GM19035 (cell line): ENCODE data around the gene ATP10B.

Experiments used
- ATAC-seq: cut with Tn5 transposase; IDR thresholded peaks from one replicate; pipeline ENCODE4 v1.9.1; 2021; ENCODE audit not compliant: unreplicated experiment

ATP10B gene

DNA sequence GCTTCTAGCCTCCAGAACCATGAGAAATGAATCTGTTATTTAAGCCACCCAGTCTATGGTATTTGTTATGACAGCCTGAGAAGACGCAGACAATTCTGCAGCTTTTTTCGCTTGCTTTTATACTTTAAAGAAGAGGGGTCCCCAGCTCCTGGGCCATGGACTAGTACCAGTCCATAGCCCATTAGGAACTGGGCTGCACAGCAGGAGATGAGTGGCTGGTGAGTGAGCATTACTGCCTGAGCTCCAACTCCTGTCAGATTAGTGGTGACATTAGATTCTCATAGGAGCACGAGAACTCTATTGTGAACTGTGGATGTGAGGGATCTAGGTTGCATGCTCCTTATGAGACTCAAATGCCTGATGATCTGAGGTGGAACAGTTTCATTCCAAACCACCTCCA lies 278.7 kb downstream of the ATP10B start:
- no peak for ATAC-seq

DNA sequence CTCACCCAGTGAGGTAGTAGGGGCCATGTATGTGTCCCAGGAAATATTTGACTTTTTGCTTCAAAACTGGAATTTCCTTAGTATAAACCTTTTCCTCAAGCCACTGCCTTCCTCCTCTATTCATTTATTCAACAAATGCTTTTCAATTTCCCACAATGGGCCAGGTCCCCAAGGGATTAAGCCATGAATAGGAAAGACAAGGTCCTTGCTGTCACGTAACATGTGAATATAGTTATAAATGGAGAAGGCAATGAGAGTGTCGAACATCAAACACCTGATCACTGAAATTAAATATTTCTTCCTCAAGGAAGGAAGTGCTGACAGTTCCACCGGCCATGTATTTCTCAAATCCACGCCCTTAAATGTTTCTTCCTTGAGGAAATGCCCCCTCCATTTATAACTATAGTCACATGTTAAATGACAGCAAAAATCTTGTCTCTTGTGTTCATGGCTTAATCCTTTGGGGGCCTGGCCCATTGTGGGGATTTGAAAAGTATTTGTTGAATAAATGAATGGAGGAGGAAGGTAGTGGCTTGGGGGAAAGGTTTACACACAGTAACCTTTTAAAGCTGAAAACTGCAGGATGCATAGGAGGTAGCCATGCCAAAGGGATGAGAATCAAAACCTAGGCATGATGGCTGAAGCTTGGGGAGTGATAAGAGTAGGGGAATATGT lies 284.8 kb downstream of the ATP10B start:
- ATAC-seq, result no peak

DNA sequence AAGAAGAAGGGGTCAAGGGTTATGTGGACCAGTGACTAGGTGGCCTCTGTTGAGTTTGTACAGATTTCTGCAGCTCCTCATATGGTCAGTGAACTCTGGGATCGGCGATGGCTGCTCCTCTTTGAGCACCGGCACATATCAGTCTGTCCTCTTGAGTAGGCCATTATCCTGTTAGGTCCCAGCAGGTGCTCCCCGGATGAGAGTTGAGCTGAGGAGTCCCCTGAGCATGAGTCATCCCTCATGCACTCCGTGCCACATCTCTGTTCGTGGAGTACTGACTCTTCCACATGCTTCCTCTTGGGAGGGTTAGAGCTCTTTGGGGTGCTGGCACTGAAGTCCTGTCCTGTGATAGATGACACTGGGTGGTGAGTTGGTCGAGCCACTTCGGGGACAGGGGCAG lies 286.6 kb downstream of the ATP10B start:
- no peak for ATAC-seq

DNA sequence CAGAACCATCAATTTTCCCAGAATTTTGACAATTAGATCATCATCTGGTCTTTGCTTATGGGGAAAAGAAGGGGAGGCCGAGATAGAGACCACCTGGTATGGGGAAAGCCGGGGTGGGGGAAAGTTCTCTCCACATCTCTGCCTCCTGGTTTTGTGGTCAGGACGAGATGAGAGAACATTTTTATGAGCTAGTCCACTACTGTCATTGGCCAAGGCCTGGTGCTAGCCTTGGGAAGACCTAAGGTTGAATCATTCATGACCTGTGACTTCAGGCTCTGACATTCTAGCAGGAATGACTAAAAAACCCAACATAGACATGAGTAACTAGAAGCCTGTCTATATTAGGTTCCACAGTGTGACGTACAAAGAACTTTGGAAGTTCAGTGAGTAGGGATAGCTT lies 295.2 kb downstream of the ATP10B start:
- ATAC-seq, result no peak

DNA sequence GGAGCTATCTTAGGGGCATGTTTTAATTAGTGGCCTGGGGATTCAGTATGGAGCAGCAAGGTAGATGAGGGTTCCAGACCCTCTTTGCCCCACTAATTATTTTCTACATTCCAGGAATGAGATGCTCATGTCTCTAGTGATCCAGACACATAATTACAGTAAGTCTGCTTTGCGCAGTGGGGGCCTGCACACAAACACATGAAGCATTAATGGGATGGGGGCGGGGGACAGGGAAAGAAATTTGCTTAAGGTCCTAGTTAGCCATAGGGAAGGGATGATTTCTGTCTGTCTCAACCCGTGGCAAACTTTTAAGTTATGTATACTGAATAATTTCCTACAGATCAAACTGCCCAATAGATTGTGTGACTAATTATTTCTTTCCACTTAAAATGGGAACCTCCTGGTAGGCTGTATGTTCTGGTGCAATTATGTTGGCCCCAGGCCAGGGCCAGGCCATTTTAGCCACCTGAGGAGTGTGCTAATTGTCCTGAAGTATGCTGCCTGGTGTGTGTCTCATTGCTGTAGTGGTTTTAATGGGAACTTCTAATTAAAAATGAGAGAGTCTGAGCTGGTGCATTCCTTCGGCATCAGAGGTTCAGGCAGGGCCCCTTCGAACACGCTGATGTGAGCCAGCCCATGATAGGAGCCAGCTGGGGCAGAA lies 295.9 kb downstream of the ATP10B start:
- no peak for ATAC-seq

DNA sequence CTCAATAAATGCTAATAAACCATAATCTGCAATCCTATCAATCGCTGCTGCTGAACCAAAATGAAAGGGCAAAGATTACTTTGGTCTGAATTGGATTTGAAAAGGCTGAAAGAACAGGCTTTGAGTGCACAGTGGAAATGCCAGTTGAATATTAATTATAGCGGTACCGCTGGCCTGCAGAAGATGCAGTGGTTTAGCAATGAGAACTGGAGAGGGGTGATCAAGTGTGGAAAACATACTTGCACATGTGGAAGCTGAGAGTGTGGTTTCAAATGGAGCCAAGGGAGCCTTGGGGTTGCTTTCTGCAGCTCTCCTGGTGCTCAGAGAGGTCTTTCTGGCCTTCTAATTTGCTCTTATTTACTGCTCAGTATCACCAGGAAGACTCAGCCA lies 296.4 kb downstream of the ATP10B start:
- no peak for ATAC-seq

DNA sequence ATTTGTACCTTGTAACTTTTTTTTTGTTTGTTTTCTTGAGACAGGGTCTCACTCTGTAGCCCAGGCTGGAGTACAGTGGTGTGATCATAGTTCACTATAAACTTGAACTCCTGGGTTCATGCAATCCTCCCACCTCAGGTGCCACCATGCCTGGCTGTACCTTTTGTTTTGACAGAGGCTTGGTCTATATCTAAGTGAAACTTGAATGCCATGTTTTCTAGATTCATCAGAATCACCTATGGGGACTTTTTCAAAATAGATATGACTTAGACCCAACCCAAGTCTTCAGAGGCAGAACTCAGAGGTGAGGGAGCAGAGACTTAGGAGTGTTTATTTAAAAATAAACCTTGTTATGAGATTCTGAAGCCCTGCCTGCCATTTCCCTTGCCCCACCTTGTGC lies 301.9 kb downstream of the ATP10B start:
- no peak for ATAC-seq

DNA sequence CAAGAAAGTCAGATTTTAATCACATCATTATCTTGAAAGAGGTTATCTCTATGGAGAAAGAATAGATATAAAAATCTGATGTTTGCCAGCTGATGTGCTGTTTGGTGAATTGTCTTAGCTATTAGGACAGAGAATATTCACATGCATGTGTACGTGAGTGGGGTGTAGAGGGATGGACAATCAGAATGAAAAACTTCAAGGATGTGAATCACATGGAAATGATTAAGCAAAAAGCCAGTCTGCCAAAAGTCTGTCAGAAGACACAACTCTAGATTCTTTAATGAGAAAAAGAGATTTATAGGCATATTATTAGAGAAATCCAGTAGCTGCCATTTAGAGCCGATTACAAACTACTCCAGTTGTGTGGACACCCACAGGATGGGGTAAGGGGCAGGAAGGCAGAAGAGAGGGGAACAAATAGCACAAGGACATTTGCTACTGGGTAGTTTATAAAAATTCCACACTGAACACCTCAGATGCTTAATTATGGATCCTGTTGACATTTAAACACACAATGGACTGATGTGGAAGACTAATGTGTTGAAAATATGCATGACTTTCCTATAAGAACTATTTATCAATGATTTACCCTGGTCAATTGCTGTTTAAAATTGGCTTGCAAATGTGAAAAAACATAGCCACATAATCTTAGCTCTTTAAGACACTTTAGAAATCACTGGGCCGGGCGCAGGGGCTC lies 302.9 kb downstream of the ATP10B start:
- no peak for ATAC-seq

DNA sequence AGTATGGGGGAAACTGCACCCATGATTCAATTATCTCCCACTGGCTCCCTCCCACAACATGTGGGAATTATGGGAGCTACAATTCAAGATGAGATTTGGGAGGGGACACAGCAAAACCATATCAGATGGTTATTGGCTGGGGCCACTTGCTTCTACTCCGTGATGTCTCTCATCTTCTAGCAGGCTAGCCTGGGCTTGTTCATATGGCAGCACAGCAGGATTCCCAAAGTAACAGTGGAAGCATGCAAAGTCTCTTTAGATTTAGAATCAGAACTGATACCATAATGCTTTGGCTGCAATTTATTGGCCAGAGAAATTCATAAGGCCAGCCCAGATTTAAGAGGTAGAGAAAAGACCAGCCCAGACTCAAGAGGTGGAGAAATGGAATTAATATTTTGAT lies 304.1 kb downstream of the ATP10B start:
- no peak for ATAC-seq

DNA sequence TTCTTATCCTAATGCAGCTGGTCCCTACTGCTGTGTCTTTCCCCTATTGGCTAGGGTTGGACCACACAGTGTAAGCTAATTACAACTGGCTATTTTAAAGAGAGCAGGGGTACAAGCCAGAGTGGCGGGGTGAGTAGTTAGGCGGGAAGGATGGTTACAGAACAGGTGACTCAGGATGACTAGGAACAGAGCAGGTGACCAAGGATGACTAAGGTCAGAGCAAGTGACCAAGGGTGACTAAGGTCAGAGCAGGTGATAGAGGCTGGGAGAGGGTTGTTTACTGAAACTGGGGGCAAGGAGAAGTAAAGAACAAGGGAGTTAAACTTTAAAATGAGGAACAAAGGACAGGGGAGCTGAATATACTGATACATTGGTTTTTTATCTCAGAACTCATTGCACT lies 304.9 kb downstream of the ATP10B start:
- ATAC-seq, result no peak

DNA sequence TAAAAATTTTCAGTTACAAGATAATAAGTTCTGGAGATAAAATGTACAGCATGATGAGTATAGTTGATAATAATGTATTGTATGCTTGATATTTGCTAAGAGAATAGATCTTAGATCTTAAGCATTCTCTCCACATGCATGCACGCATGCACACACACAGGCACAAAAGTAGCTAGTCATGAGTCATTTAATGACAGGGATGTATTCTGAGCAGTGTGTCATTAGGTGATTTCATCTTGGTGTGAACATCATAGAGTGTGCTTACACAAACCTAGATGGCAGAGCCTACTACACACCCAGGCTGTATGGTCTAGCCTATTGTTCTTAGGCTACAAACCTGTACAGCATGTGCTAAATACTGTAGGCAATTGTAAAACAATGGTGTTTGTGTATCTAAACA lies 306.2 kb downstream of the ATP10B start:
- no peak for ATAC-seq

DNA sequence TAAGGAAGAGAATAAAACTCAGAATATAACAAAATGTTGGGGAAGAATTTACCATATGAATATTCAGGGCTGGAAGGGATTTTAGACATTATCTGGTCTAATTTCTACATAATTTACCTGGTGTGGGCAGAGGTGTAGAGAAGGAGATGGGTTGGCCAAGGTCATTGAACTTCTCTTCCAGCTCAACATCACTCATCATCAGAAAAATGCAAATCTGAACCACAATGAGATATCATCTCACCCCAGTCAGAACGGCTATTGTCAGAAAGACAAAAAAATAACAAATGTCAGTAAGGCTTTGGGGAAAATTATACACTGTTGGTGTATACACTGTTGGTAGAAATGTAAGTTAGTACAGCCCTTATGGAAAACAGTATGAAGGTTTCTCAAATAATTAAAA lies 308.6 kb downstream of the ATP10B start:
- ATAC-seq, result no peak

DNA sequence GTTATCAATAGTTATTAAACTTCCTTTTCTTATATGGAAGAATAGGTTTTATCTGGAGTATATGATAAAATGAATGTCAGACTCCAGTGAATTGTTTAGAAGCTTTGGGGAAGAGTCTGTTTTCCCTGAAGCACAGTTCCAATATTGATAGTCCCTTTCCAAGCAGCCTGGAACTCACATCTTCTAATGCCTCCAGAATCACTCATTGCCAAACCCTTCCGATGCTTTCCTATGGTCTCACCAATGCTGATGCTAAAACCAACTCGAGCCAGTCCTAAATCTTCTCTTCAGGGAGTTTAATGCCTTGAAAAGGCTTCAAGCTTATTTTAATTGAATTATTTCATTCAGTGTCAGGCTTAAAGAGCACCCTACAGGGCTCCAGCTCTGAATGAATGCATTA lies 309.2 kb downstream of the ATP10B start:
- no peak for ATAC-seq

DNA sequence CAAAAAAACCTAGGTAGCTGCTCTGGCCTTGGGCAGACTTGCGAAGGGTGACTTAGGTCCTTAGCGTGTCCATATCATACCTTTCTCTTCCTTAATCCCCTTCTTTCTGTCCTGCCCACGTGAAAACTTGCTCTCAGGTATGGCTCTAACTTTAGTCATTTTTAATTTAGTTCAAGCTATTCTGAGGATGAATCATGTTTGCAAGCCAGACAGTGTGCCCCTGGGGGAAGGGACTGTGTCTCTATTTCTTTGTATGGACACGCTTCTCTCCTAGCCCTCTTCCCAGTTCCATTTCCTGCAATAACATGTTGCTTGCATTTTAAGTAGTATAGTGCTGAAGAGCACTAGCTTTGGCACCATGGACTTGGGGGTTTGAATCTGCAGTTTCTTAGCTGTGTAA lies 309.7 kb downstream of the ATP10B start:
- no peak for ATAC-seq

DNA sequence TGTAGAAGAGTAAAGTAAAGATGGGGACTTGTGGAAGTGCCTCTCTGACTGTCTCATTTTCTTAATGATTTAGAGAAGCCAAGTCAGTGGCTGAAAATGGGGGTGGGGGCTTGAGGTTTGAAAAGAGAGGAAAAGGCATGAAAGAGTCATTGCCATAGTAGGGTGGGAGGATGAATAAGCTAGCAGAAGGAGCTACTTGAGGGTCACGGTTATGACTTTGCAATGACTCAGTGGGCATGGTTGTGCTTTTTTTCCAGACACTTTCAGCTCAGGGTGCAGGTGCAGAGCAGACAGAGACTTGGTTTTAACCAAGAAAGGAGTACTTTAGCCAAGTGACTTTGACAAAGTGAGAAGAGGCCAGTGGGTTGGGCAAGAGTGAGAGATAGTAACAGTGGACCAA lies 312.6 kb downstream of the ATP10B start:
- ATAC-seq, result no peak

DNA sequence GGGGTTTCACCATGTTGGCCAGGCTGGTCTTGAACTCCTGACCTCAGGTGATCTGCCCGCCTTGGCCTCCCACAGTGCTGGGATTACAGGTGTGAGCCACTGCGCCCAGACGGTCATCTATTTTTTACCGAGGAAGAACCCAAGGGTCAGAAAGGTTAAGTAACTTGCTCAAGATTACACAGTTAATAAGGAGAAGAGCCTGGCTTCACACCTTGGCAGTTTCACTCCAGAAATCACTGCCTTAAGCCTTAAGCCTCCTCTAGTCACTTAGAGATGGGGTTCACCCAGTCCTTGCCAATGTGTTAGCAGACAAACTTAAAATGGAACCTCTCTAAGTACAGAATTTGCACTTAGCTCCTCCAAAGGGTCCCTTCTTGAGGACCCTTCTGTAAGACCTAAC lies 314.1 kb downstream of the ATP10B start:
- no peak for ATAC-seq

DNA sequence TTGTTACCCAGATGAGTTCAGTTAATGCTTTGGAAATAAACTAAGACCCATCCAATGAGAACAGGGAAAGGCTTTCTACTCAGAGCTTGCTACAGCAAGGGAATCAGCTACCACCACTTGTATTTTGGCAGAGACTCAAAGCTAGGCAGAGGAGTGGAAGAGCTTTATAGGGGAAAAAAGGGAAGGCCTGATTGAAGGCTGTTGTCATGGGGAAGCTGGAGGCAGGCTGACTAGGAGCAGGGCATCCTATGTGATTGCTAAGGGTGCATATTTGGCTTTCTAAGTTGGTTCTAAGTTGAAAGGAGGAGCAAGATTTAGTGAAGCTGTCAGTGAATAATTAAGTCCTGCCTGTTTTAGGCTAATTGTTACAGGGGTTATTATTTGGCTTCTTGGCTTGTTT lies 314.9 kb downstream of the ATP10B start:
- no peak for ATAC-seq

DNA sequence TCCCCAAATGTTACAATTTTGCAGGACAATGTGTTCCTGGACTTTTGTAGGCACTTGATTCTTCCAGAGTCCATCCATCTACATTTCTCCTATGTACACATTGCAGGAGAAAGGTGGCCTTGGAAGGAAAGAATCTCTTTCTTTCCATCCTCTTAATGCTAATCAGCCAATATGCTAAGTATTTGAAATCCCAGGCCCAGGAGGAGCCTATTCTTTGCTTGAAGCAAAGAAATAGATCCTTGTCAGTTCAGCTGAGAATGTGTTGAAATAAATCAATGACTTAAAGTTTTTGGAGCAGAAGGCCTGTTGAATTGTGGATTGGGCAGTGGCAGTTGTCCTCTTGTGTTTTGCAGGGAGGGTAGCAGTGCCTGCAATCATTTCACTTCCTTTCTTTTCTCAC lies 317.1 kb downstream of the ATP10B start:
- ATAC-seq, result no peak

DNA sequence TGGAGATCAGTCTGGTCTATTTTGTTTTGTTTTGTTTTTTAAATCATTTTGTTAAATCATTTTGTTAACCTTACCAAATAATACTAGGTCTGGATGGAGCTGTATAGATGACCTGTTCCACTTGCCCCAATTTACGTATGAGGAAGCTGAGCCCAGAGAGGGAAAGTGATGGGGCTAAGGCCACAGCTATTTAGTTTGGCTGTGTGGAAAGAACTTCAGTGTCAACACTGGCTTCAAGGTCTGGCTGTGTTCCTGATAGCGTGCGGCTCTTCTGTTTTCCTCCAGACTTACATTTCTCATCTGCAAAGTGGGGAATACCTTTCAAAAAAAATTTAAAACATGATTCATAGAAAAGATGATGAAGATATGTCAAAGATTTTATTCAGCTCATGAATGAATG lies 317.9 kb downstream of the ATP10B start:
- no peak for ATAC-seq

DNA sequence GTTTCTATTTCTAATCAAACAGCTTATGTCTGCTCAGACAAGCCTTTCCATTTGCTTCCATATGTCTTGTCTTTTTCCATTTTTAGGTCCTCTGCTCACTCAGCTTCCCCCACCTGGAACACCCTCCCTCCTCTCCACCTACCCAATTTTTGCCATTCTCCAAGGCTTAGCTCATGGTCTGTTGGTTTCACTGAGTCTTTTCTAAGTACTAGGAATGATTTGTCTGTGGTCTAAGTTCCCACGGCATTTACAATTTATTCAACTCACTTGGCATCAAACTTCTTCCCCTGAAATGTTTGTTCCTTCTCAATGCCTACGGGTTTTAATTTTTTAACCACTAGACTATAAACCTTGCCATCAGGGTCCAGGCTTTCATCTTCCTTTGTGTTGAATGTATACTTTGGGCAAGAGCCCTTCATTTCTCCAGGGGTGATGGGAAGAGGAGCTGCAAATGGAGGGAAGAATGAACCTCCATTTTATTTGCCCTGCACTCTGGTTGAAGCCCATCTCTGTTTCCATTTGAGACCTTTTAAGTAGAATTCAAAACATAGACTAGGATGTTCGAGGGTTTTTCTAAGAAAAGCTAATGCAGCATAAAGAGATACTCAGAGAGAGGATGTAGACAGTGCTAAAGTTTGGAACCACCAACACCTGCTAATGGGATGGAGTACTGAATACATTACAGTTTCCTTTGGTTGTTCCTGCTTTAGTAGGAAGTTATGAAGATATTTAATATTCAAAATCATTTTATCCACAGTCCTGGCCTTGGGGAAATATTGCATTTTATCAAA lies 326.3 kb downstream of the ATP10B start:
- ATAC-seq, result no peak

DNA sequence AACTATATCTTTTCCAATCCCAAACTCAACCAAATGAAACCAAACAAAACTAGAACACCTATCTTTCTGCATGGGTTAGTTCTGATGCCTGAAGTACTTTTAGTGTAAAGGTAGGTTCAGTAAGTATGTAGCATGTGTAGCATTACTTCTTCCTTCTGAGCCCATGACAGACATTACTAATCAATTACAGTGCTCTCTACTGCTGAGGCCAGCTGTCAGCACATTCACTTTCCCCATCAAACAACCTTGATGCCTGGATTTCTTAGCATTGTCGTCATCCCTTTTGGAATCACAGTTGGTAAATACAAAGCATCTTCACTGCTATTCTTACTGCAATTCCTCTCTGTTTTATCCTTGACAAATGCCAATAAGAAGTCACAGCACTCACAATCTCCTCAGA lies 327.2 kb downstream of the ATP10B start:
- no peak for ATAC-seq
